H1 (cell line): ENCODE measurements around the gene FMOD. TPM values are rescaled to one million over a fixed set of nuclear protein-coding genes. Genes with fewer than 3 reads are reported as not detected.
A peak's percentile ranks its signal among the peaks of the same experiment; 100 is the strongest.

ENCODE experiments used
- CTCF ChIA-PET: fragments of 300-600 bp; sonication (Branson Sonifier 250); formaldehyde crosslinking; loops from one replicate; lab custom pipeline; 2021; ENCODE audit not compliant: partially characterized antibody; lab: Charles Lee
- POLR2A ChIA-PET: fragments of 300-600 bp; sonication (Branson Sonifier 250); formaldehyde crosslinking; loops from one replicate; lab custom pipeline; 2021; ENCODE audit warnings: inconsistent platforms; ENCODE audit not compliant: partially characterized antibody; lab: Charles Lee
- DNase-seq, 2 experiments: peaks; one replicate each; pipeline versions ENCODE4 v3.0.0 to v3.0.0-alpha.2; 2010 to 2022; ENCODE audit warnings: low spot score in 2 of 2, low read depth in 1 of 2, mixed read lengths in 1 of 2
- FAIRE-seq: peaks from 2 replicates; lab custom pipeline; 2011; peaks lifted over from hg19 to GRCh38; lab: Jason Lieb, UNC
- H2AFZ ChIP-seq: 2 replicates; pipeline ENCODE4 v1.8.1; 2012; ENCODE audit warnings: low read length, inconsistent platforms
- H2AK5ac ChIP-seq: 2 replicates; pipeline ENCODE4 v1.6.1; 2013; ENCODE audit warnings: low read depth, low read length
- H2BK120ac ChIP-seq: replicated peaks from 2 replicates; pipeline ENCODE3; 2013; ENCODE audit warnings: low read depth, low read length, inconsistent platforms
- H2BK12ac ChIP-seq: 2 replicates; pipeline ENCODE4 v1.6.1; 2013; ENCODE audit warnings: low read depth, low read length
- H2BK15ac ChIP-seq: 2 replicates; pipeline ENCODE4 v1.6.1; 2013; ENCODE audit warnings: low read length
- H2BK20ac ChIP-seq: 2 replicates; pipeline ENCODE4 v1.6.1; 2013; ENCODE audit warnings: low read length
- H2BK5ac ChIP-seq: 2 replicates; pipeline ENCODE4 v1.6.1; 2013; ENCODE audit warnings: low read depth, low read length
- H3K14ac ChIP-seq: 2 replicates; pipeline ENCODE4 v1.6.1; 2013; ENCODE audit warnings: inconsistent platforms; ENCODE audit not compliant: insufficient read length
- H3K18ac ChIP-seq: 2 replicates; pipeline ENCODE4 v1.6.1; 2013; ENCODE audit warnings: low read length; ENCODE audit errors: extremely low read depth
- H3K23ac ChIP-seq: 2 replicates; pipeline ENCODE4 v1.6.1; 2013; ENCODE audit warnings: inconsistent platforms; ENCODE audit not compliant: insufficient read length
- H3K23me2 ChIP-seq: 2 replicates; pipeline ENCODE4 v1.6.1; 2013; ENCODE audit warnings: low read depth, low read length
- H3K27ac ChIP-seq: 2 replicates; pipeline ENCODE4 v1.6.1; 2011; ENCODE audit warnings: low read depth, low read length, inconsistent platforms
- H3K27me3 ChIP-seq, 4 experiments: replicated peaks in 1 of 4; 1 replicate in 1 of 4; 2 replicates in 3 of 4; pipeline versions ENCODE4 v1.6.1 to v1.8.1; 2011 to 2013; ENCODE audit warnings: low read length in 3 of 4, mild to moderate bottlenecking in 3 of 4, inconsistent platforms in 2 of 4, mixed read lengths in 2 of 4, moderate library complexity in 1 of 4; ENCODE audit not compliant: control insufficient read depth in 3 of 4, insufficient read depth in 3 of 4; ENCODE audit errors: extremely low read depth in 1 of 4
- H3K36me3 ChIP-seq, 4 experiments: 2 replicates each; pipeline versions ENCODE4 v1.6.1 to v1.8.1; 2011 to 2013; ENCODE audit warnings: mild to moderate bottlenecking in 4 of 4, low read length in 3 of 4, moderate library complexity in 2 of 4, control low read depth in 1 of 4, inconsistent platforms in 1 of 4; ENCODE audit not compliant: insufficient read depth in 4 of 4, control insufficient read depth in 2 of 4
- H3K4ac ChIP-seq: replicated peaks from 2 replicates; pipeline ENCODE3; 2013; ENCODE audit warnings: low read length, low read depth, mixed read lengths, inconsistent platforms; ENCODE audit not compliant: insufficient read length
- H3K4me1 ChIP-seq, 4 experiments: replicated peaks in 1 of 4; 1 replicate in 1 of 4; 2 replicates in 3 of 4; pipeline versions ENCODE4 v1.6.1 to v1.8.1; 2011 to 2013; ENCODE audit warnings: low read length in 3 of 4, inconsistent platforms in 2 of 4, mixed read lengths in 1 of 4; ENCODE audit not compliant: insufficient read depth in 4 of 4, control insufficient read depth in 3 of 4
- H3K4me2 ChIP-seq, 2 experiments: 2 replicates each; pipeline versions ENCODE4 v1.6.1 to v1.8.1; 2011 to 2013; ENCODE audit warnings: low read depth in 2 of 2, low read length in 2 of 2, control low read depth in 1 of 2, inconsistent platforms in 1 of 2, mild to moderate bottlenecking in 1 of 2; ENCODE audit not compliant: insufficient read depth in 1 of 2
- H3K4me3 ChIP-seq, 4 experiments: fragments of 200-600, 300-600 bp in 1 of 4; sonication (generic), shearing (Covaris generic), sonication (Bioruptor Twin) in 1 of 4; 2 replicates each; pipeline versions ENCODE4 v1.5.1 to v1.8.1; 2011 to 2016; ENCODE audit warnings: low read length in 4 of 4, low read depth in 3 of 4, control low read depth in 2 of 4, inconsistent platforms in 2 of 4, mild to moderate bottlenecking in 2 of 4, mixed read lengths in 1 of 4, moderate library complexity in 1 of 4; ENCODE audit not compliant: insufficient read depth in 2 of 4; ENCODE audit errors: extremely low read depth in 1 of 4
- H3K56ac ChIP-seq: replicated peaks from 2 replicates; pipeline ENCODE3; 2013; ENCODE audit warnings: low read depth, mild to moderate bottlenecking, mixed read lengths, low read length, inconsistent platforms; ENCODE audit not compliant: insufficient read length
- H3K79me1 ChIP-seq: 2 replicates; pipeline ENCODE4 v1.6.1; 2013; ENCODE audit warnings: low read depth, low read length, control low read depth
- H3K79me2 ChIP-seq, 2 experiments: 2 replicates each; pipeline versions ENCODE4 v1.6.1 to v1.8.1; 2012 to 2013; ENCODE audit warnings: low read length in 2 of 2, mild to moderate bottlenecking in 2 of 2, inconsistent platforms in 1 of 2; ENCODE audit not compliant: insufficient read depth in 2 of 2, control insufficient read depth in 1 of 2
- H3K9ac ChIP-seq, 4 experiments: replicated peaks in 1 of 4; 1 replicate in 1 of 4; 2 replicates in 3 of 4; pipeline versions ENCODE4 v1.6.1 to v1.8.1; 2011 to 2013; ENCODE audit warnings: low read depth in 3 of 4, low read length in 3 of 4, control low read depth in 2 of 4, mild to moderate bottlenecking in 2 of 4, moderate library complexity in 2 of 4, inconsistent platforms in 1 of 4; ENCODE audit errors: extremely low read depth in 1 of 4
- H3K9me3 ChIP-seq, 2 experiments: 2 replicates each; pipeline versions ENCODE4 v1.6.1 to v1.8.1; 2012 to 2013; ENCODE audit warnings: mild to moderate bottlenecking in 2 of 2, moderate library complexity in 2 of 2, control low read depth in 1 of 2, inconsistent platforms in 1 of 2, low read depth in 1 of 2, low read length in 1 of 2, mixed read lengths in 1 of 2; ENCODE audit not compliant: insufficient read depth in 2 of 2
- H4K20me1 ChIP-seq, 2 experiments: replicated peaks in 1 of 2; 2 replicates each; pipeline versions ENCODE3 to v1.8.1; 2011 to 2013; ENCODE audit warnings: inconsistent platforms in 2 of 2, low read length in 2 of 2, mild to moderate bottlenecking in 1 of 2; ENCODE audit not compliant: insufficient read depth in 2 of 2, control insufficient read depth in 1 of 2
- H4K5ac ChIP-seq: 2 replicates; pipeline ENCODE4 v1.6.1; 2013; ENCODE audit warnings: low read length, low read depth, mixed read lengths, inconsistent platforms; ENCODE audit not compliant: insufficient read length
- H4K8ac ChIP-seq: 2 replicates; pipeline ENCODE4 v1.8.0; 2013; ENCODE audit warnings: mild to moderate bottlenecking, moderate library complexity, low read length, inconsistent platforms; ENCODE audit not compliant: insufficient read depth; ENCODE audit errors: extremely low read depth
- H4K91ac ChIP-seq: replicated peaks from 2 replicates; pipeline ENCODE3; 2013; ENCODE audit warnings: low read length, mixed read lengths, inconsistent platforms; ENCODE audit not compliant: insufficient read length
- ASH2L ChIP-seq: fragments of 200-600, 300-600 bp; sonication (generic); IDR thresholded peaks from one replicate; pipeline ENCODE4 v1.7.1; 2017; ENCODE audit warnings: low read length
- CEBPB ChIP-seq: IDR thresholded peaks from 2 replicates; pipeline ENCODE4 v1.6.1; 2012; ENCODE audit warnings: low read depth, low read length
- JUN ChIP-seq: IDR thresholded peaks from 2 replicates; pipeline ENCODE4 v1.6.1; 2011; ENCODE audit warnings: low read depth, mild to moderate bottlenecking, improper control_type of control experiment, low read length
- KDM5A ChIP-seq: fragments of 200-600 bp; IDR thresholded peaks from 2 replicates; pipeline ENCODE4 v1.7.1; 2012; ENCODE audit warnings: mild to moderate bottlenecking, low read length, inconsistent platforms, mixed read lengths
- WGBS, 2 experiments: shearing (Covaris generic) in 1 of 2; methylation state at CpG; one replicate each; pipeline versions ENCODE4 v1.1.6 to v1.1.7; 2013 to 2015; ENCODE audit warnings: low lambda C conversion rate in 2 of 2, mixed read lengths in 2 of 2, inconsistent platforms in 1 of 2, low coverage in 1 of 2, missing lambda C conversion rate in 1 of 2; ENCODE audit not compliant: insufficient replicate concordance in 2 of 2, insufficient coverage in 1 of 2, insufficient read length in 1 of 2; ENCODE audit errors: extremely low coverage in 1 of 2, missing lambda C conversion rate in 1 of 2; 5-methylcytosine and 5-hydroxymethylcytosine counted together
- polyA plus RNA-seq, 7 experiments: library from polyadenylated mRNA; depleted of rRNA in 3 of 7; stranded (reverse) in 5 of 7; unstranded in 2 of 7; fragments of >200 nt in 5 of 7; fragments of 200-250 nt in 2 of 7; gene quantifications; 1 replicate in 5 of 7; 2 replicates in 1 of 7; 4 replicates in 1 of 7; pipeline versions ENCODE4 v1.2.1 to v1.2.3, GENCODE V29; 2011 to 2013; ENCODE audit warnings: missing spikeins in 2 of 7, mixed read lengths in 2 of 7
- total RNA-seq: library from RNA; stranded (reverse); fragmentation: NEBNext Ultra II Directional; extraction: Animal tissue kit (Norgen Biotek cat#: 25700); gene quantifications from 2 replicates; pipeline ENCODE4 v1.2.1, GENCODE V29; 2021

FMOD gene
- total and polyA plus RNA-seq, 2 of the 8 experiments (the other 6 are each of a cell fraction or from before 2014, with no cell fraction given) = 0.17 to 0.32 TPM

DNA sequence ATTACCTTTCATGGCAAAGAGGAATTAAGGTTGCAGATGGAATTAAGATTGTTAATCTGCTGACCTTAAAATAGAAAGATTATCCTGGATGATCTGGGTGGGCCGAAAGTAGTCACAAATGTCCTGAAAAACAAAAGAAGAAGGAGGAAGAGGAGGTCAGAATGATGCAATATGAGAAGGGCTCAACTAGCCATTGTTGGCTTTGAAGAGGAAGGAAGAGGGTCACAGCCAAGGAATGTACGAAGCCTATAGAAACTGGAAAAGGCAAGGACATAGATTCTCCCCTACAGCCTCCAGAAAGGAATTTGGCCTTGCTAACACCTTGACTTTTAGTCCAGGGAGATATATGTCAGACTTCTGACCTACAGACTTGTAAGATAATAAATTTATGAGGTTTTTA, 39.4 kb upstream of the FMOD start:
- no peak overlapping the region for H2BK120ac ChIP-seq
- H3K4ac ChIP-seq = no peak overlapping the region
- H4K5ac ChIP-seq = no peak overlapping the region
- H3K23ac ChIP-seq = no peak overlapping the region
- no peak overlapping the region for H3K4me3 ChIP-seq
- H4K91ac ChIP-seq = no peak overlapping the region
- H2BK15ac ChIP-seq = no peak overlapping the region
- DNase-seq = no peak
- no peak overlapping the region for H3K56ac ChIP-seq
- no peak overlapping the region for H2AK5ac ChIP-seq
- POLR2A ChIA-PET = no interaction called here
- no peak overlapping the region for H3K27ac ChIP-seq
- no peaks in the 10 kb centered on the region for H3K79me2 ChIP-seq
- H3K9me3 ChIP-seq = no peaks in the 10 kb centered on the region
- H2BK20ac ChIP-seq = no peak overlapping the region
- no peak overlapping the region for H2BK5ac ChIP-seq
- H3K23me2 ChIP-seq = no peaks in the 10 kb centered on the region; the same call in 1 of the 2 replicates
- H4K8ac ChIP-seq = no peak overlapping the region
- H3K9ac ChIP-seq = no peak overlapping the region
- no peak overlapping the region; the same call in 1 of the 2 replicates for H2AFZ ChIP-seq
- TF ChIP-seq JUN = no peak
- peak; percentile 57; the same call in 1 of the 2 replicates for TF ChIP-seq CEBPB
- no peak for TF ChIP-seq KDM5A
- TF ChIP-seq ASH2L = no peak
- no peaks in the 10 kb centered on the region for H3K36me3 ChIP-seq
- H3K27me3 ChIP-seq = no peaks in the 10 kb centered on the region
- WGBS, 2 experiments = 83% methylated on average over 2 of the region's 2 CpGs; no CpG with 5 or more reads in 1 of the 2 experiments
- CTCF ChIA-PET = interaction anchor here (0.6 kb wide), 1 partner anchor 23 kb away, joined by 4 read pairs; no protein-coding TSS in a partner anchor
- no peaks in the 10 kb centered on the region for H3K4me1 ChIP-seq
- no peak overlapping the region for H3K18ac ChIP-seq
- no peak overlapping the region for H3K14ac ChIP-seq
- no peak for FAIRE-seq
- H3K4me2 ChIP-seq = no peak overlapping the region
- H3K79me1 ChIP-seq = no peaks in the 10 kb centered on the region
- no peaks in the 10 kb centered on the region for H4K20me1 ChIP-seq
- no peak overlapping the region for H2BK12ac ChIP-seq
